Activated CD4-positive, alpha-beta T cell treated with anti-CD3 and anti-CD28 coated beads, Interleukin-2, amount 10 ng/mL, durations not matched to agents 7 days and 5 days (primary cell): ENCODE results near the gene TFAP2D. TPM values are rescaled to one million over a fixed set of nuclear protein-coding genes. Genes with fewer than 3 reads are reported as not detected.

ENCODE experiments used
- CTCF ChIA-PET: fragments of 350-600 bp; sonication (Branson Sonifier 250); formaldehyde crosslinking; loops from one replicate; lab custom pipeline; 2021; ENCODE audit warnings: antibody characterized with exemption; lab: Charles Lee
- POLR2A ChIA-PET: fragments of 350-600 bp; sonication (Branson Sonifier 250); formaldehyde crosslinking; loops from one replicate; lab custom pipeline; 2021; ENCODE audit warnings: antibody characterized with exemption; lab: Charles Lee
- DNase-seq: peaks from one replicate; pipeline ENCODE4 v3.0.0-alpha.2; 2020
- H3K27ac Mint-ChIP-seq: one replicate; pipeline ENCODE4 v1.8.0; 2021; ENCODE audit warnings: mild to moderate bottlenecking, moderate library complexity, mixed read lengths
- H3K27me3 Mint-ChIP-seq: one replicate; pipeline ENCODE4 v1.8.0; 2021; ENCODE audit warnings: mixed read lengths
- H3K36me3 Mint-ChIP-seq: one replicate; pipeline ENCODE4 v1.8.0; 2021; ENCODE audit warnings: low read depth, mixed read lengths
- H3K4me1 Mint-ChIP-seq: one replicate; pipeline ENCODE4 v1.8.0; 2021; ENCODE audit warnings: mixed read lengths
- H3K4me3 Mint-ChIP-seq: one replicate; pipeline ENCODE4 v1.8.0; 2021; ENCODE audit warnings: mild to moderate bottlenecking, moderate library complexity, mixed read lengths
- H3K9me3 Mint-ChIP-seq: one replicate; pipeline ENCODE4 v1.8.0; 2021; ENCODE audit warnings: mixed read lengths
- total RNA-seq, 2 experiments: library from RNA; stranded (reverse); gene quantifications; one replicate each; pipeline ENCODE4 v1.2.3, GENCODE V29; 2021

The TFAP2D gene
- total RNA-seq, 2 experiments from 2014 or later, result not detected

DNA sequence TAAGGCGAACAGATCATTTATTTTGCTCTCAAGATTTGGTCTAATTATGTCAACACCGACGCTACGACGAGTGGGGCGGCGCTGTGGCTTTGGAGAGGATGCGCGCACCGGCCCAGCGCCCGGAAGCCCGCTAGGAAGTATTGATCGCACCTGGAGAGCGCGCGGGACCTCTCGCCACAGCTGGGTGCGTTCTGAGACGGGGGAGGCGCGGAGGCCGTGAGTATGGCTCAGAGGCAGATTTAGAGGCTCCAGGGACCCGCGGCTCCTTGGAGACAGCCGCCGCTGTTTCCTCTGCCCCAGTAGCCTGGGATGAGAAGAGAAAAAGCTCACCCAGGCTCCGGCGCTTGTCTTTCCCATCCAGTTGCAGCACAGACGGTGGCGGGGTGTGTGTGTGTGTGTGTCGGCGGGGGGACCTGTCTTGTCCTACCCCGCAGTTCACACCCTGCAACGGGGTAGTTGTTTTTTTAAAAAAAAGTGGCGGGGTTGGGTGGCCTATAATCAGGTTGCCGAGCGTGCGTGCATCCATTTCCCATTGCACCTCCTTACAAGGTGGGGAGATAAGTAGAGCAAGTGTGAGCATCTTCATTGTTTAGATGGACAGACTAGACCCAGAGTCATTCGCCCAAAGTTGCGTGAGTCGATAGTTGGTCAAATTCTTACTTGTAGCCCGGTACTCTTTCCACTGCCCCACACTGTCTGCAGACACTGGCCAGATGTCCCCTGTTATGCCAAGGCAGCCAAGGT lies 11.2 kb downstream of the TFAP2D start:
- peak; percentile 15 for DNase-seq
- ChIA-PET CTCF (interaction anchor here (1.2 kb wide), 1 partner anchor 37 kb away, joined by 3 read pairs; no protein-coding TSS in a partner anchor), POLR2A (no interaction called here)
- H3K27ac Mint-ChIP-seq, result peak overlapping the region; percentile 60
- H3K9me3 Mint-ChIP-seq, result peaks cover 13% of the 10 kb centered on the region
- H3K36me3 Mint-ChIP-seq, result no peaks in the 10 kb centered on the region
- H3K4me3 Mint-ChIP-seq, result peak overlapping the region; percentile 43
- H3K27me3 Mint-ChIP-seq, result peaks cover 52% of the 10 kb centered on the region
- peaks cover 16% of the 10 kb centered on the region for H3K4me1 Mint-ChIP-seq

- H3K27ac Mint-ChIP-seq, result no peak overlapping the region
- no peaks in the 10 kb centered on the region for H3K27me3 Mint-ChIP-seq
- no peaks in the 10 kb centered on the region for H3K4me1 Mint-ChIP-seq
- no peaks in the 10 kb centered on the region for H3K9me3 Mint-ChIP-seq
- no peaks in the 10 kb centered on the region for H3K36me3 Mint-ChIP-seq
- POLR2A ChIA-PET, result no interaction called here
- DNase-seq, result no peak
- CTCF ChIA-PET, result interaction anchor here (1.1 kb wide), 1 partner anchor 13 kb away, joined by 3 read pairs; no protein-coding TSS in a partner anchor
- H3K4me3 Mint-ChIP-seq, result no peak overlapping the region
Measured at GRCh38 chr6:50734488-50734887, 21.2 kb downstream of the TFAP2D start.

DNA sequence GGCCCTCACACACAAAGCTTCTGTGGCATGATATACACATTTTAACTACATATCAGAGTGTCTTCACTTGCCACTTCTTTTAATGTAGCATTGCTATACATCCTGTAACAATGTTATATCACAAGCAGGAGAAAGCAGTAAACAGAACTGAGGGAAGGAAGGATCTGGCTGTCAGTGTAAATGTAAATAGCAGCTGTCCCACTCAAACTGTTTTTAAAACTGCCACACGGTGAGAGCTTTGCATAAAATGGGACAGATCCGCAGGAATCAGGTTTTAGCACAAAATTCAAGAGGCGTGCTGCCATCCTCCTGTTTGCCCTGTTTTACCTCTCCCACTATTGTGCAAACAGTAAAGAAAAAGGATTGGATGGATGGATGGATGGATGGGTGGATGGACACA lies 28.8 kb downstream of the TFAP2D start:
- H3K36me3 Mint-ChIP-seq, result no peaks in the 10 kb centered on the region
- no peak for DNase-seq
- POLR2A ChIA-PET, result no interaction called here
- H3K4me3 Mint-ChIP-seq, result no peak overlapping the region
- H3K9me3 Mint-ChIP-seq, result no peaks in the 10 kb centered on the region
- H3K4me1 Mint-ChIP-seq, result no peaks in the 10 kb centered on the region
- CTCF ChIA-PET, result no interaction called here
- no peaks in the 10 kb centered on the region for H3K27me3 Mint-ChIP-seq
- H3K27ac Mint-ChIP-seq, result no peak overlapping the region

DNA sequence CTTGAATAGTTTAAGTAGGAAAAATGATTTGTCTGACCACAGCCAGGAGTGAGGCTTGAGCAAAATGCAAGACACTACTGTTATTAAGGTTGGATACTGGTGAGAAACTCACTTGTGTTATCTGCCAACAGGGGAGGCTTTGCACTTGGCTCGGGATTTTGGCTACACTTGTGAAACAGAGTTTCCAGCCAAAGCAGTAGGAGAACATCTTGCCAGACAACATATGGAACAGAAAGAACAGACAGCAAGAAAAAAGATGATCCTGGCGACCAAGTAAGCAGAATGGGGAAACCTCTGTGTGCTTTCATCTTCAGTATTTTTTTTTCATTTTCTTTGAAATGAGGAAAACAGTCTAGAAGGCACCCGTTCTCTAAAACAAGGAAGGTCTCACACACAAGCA lies 31.6 kb downstream of the TFAP2D start:
- Mint-ChIP-seq H3K4me1 (no peaks in the 10 kb centered on the region), H3K27me3 (no peaks in the 10 kb centered on the region), H3K36me3 (no peaks in the 10 kb centered on the region), H3K4me3 (no peak overlapping the region), H3K9me3 (no peaks in the 10 kb centered on the region), H3K27ac (no peak overlapping the region)
- no peak for DNase-seq
- CTCF ChIA-PET, result no interaction called here
- POLR2A ChIA-PET, result no interaction called here

DNA sequence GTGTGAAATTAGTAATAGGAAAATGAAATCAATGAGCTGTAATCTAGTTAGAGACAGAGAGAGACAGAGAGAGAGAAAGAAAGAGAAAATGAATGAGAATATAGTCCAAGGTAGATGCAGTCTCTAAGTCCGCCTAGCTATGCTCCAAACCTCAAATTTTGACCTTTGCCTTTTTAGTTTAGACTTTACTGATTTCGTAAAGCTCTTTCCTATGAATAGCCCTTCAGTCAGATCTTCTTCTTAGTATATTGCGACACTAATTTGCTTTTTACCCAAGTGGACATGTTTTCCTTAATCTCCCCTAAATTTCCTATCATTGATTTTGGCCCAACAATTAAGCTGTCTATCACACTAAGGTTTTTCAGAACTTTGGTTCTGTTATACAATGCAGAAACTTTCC lies 49.5 kb downstream of the TFAP2D start:
- H3K4me3 Mint-ChIP-seq, result no peak overlapping the region
- no peak for DNase-seq
- no peaks in the 10 kb centered on the region for H3K36me3 Mint-ChIP-seq
- CTCF ChIA-PET, result no interaction called here
- H3K27ac Mint-ChIP-seq, result no peak overlapping the region
- no peaks in the 10 kb centered on the region for H3K27me3 Mint-ChIP-seq
- no peaks in the 10 kb centered on the region for H3K9me3 Mint-ChIP-seq
- POLR2A ChIA-PET, result no interaction called here
- H3K4me1 Mint-ChIP-seq, result no peaks in the 10 kb centered on the region

DNA sequence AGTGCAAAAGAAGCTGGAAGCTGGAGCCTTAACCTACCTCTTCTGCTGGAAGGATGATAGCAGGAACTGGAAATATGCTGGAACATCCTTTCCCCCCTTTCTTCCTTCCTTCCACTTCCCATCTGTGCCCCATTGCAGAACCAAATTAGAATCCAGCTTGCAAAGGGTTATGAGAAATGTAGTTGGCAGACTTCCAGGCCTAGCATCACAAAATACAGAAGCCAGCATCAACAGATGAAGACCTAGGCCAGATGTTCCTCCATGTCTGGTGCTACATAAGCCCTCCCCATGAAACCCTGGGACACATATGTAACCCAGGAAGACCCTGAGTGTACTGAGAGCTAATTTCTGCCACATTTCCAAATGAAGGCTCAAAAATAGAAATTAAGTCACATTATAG lies 65.4 kb downstream of the TFAP2D start:
- DNase-seq, result no peak
- Mint-ChIP-seq H3K9me3 (no peaks in the 10 kb centered on the region), H3K27ac (no peak overlapping the region), H3K4me1 (no peaks in the 10 kb centered on the region), H3K27me3 (no peaks in the 10 kb centered on the region), H3K4me3 (no peak overlapping the region), H3K36me3 (no peaks in the 10 kb centered on the region)
- ChIA-PET CTCF (no interaction called here), POLR2A (no interaction called here)

DNA sequence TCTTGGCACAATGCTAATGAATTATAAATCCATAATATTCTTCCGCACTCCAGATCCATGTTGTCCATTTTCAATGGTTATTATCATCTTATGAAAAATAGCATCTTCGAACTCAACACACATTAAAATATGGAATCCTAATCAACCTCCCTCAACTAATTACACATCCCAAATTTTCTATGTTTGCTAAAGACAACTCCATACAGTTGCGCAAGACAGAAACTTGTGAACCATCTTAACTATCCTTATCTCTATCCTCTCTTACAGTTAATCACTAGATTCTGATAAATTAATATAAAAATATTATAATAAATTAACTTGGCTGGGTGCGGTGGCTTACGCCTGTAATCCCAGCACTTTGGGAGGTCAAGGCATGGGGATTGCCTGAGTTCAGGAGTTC lies 67.1 kb downstream of the TFAP2D start:
- Mint-ChIP-seq H3K4me3 (no peak overlapping the region), H3K4me1 (no peaks in the 10 kb centered on the region), H3K9me3 (no peaks in the 10 kb centered on the region), H3K36me3 (no peaks in the 10 kb centered on the region), H3K27me3 (no peaks in the 10 kb centered on the region), H3K27ac (no peak overlapping the region)
- POLR2A ChIA-PET, result no interaction called here
- CTCF ChIA-PET, result no interaction called here
- DNase-seq, result no peak

DNA sequence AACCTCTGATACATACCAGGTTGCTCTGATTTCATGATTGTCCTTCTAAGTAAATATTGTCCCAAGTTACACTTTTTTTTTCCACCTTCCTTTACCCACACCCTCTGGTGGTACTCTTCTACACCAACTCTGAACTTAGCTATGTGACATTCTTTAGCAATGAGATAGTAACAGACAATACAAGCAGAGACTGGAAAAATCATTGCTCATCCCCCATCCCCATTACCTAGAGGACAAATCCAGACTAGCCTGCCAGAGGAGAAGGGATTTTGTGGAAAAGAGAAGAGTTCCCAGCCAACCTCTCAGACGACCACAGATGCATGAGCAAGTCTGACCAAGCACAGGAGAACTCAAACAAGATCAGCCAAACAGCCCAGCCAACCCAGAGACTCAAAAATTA lies 72.6 kb downstream of the TFAP2D start:
- no peak overlapping the region for H3K27ac Mint-ChIP-seq

DNA sequence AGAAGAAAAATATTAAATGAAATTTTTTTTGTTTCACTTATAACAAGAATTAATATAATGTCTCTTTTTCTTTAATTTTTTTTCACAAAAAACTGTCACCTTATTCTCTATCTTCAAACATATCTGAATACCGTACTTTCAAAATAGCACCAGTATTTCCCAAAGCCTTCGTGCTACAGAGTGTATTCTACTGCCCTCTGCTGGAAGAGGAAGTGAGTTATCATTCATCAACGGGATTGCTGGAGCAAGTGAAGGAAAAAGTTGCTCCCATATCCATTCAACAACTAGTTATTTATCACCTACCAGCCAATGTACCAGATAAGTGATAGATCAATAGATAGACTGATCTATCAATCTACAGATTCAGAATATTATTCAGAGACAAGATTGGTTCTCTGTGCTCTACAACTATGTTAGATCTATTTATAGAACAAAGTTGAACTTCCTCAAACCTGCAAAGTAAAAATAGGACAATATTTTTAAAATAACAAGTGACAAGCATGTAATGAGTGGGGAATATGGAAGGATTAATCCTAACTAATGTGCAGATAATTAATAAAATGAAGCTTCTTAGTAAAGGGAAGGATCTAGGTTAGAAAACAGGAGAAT lies 78.7 kb downstream of the TFAP2D start:
- POLR2A ChIA-PET, result no interaction called here
- DNase-seq, result no peak
- H3K9me3 Mint-ChIP-seq, result no peaks in the 10 kb centered on the region
- no peaks in the 10 kb centered on the region for H3K4me1 Mint-ChIP-seq
- CTCF ChIA-PET, result no interaction called here
- H3K36me3 Mint-ChIP-seq, result no peaks in the 10 kb centered on the region
- no peak overlapping the region for H3K27ac Mint-ChIP-seq
- H3K27me3 Mint-ChIP-seq, result no peaks in the 10 kb centered on the region
- H3K4me3 Mint-ChIP-seq, result no peak overlapping the region

More for the DNA sequence above, 72.6 kb downstream of the TFAP2D start:
- Mint-ChIP-seq H3K4me3 (no peak overlapping the region), H3K36me3 (no peaks in the 10 kb centered on the region), H3K4me1 (no peaks in the 10 kb centered on the region), H3K27me3 (no peaks in the 10 kb centered on the region), H3K9me3 (no peaks in the 10 kb centered on the region)
- no peak for DNase-seq
- CTCF ChIA-PET, result no interaction called here
- POLR2A ChIA-PET, result no interaction called here

DNA sequence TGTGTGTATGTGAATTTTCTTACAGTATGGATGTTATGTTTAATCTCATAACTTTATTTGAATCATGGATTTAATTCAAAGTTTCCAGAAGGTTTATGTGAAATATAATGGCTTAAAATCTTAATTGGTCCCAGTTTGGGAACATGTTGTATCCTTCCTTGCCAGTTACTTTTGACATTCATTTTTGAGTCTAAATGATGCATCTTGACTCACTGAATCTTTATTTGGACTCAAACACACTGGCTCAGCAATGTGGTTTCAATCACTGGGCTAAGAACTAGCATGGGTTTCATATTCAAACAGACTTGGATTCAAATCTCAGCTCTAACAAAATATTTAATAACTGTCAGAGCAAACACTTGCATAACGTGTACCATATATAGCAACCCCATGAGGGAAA lies 79.4 kb downstream of the TFAP2D start:
- POLR2A ChIA-PET, result no interaction called here
- no peak for DNase-seq
- Mint-ChIP-seq H3K4me1 (no peaks in the 10 kb centered on the region), H3K27me3 (no peaks in the 10 kb centered on the region), H3K36me3 (no peaks in the 10 kb centered on the region), H3K9me3 (no peaks in the 10 kb centered on the region), H3K27ac (no peak overlapping the region), H3K4me3 (no peak overlapping the region)
- CTCF ChIA-PET, result no interaction called here

GRCh38 chr6:50795574-50795973 lies 82.2 kb downstream of the TFAP2D start:
- no peaks in the 10 kb centered on the region for H3K4me1 Mint-ChIP-seq
- H3K27me3 Mint-ChIP-seq, result no peaks in the 10 kb centered on the region
- no peaks in the 10 kb centered on the region for H3K36me3 Mint-ChIP-seq
- H3K9me3 Mint-ChIP-seq, result no peaks in the 10 kb centered on the region
- no peak overlapping the region for H3K4me3 Mint-ChIP-seq
- H3K27ac Mint-ChIP-seq, result no peak overlapping the region
- ChIA-PET CTCF (no interaction called here), POLR2A (no interaction called here)
- no peak for DNase-seq

DNA sequence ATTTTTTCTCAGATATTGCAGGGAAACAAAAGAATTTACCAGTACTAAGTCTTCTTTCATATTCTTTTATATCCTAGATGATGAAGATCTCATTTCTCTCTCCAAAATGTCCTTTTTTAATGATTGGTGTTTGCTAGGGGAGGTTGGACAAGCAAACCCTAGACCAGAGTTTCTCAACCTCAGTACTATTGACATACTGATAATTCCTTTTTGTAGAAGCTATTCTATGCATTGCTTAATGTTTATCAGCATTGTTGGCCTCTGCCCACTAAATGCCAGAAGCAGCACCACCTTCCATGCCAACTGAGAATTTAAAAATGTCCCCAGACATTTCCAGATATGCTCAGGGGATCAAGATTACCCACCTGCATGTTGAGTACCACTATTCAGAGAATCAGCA lies 91.0 kb downstream of the TFAP2D start:
- no peak for DNase-seq
- no peak overlapping the region for H3K4me3 Mint-ChIP-seq
- no peaks in the 10 kb centered on the region for H3K9me3 Mint-ChIP-seq
- ChIA-PET CTCF (no interaction called here), POLR2A (no interaction called here)
- H3K27me3 Mint-ChIP-seq, result no peaks in the 10 kb centered on the region
- no peak overlapping the region for H3K27ac Mint-ChIP-seq
- no peaks in the 10 kb centered on the region for H3K4me1 Mint-ChIP-seq
- no peaks in the 10 kb centered on the region for H3K36me3 Mint-ChIP-seq

- ChIA-PET CTCF (no interaction called here), POLR2A (no interaction called here)
- H3K9me3 Mint-ChIP-seq, result no peaks in the 10 kb centered on the region
- no peak for DNase-seq
- no peaks in the 10 kb centered on the region for H3K4me1 Mint-ChIP-seq
- no peaks in the 10 kb centered on the region for H3K36me3 Mint-ChIP-seq
- no peaks in the 10 kb centered on the region for H3K27me3 Mint-ChIP-seq
- H3K27ac Mint-ChIP-seq, result no peak overlapping the region
- no peak overlapping the region for H3K4me3 Mint-ChIP-seq
Measured at GRCh38 chr6:50807035-50807434, 93.7 kb downstream of the TFAP2D start.
